Erythroblast (primary cell): ENCODE measurements around the gene A3GALT2.

ENCODE experiments used
- GATA1 ChIP-seq: IDR thresholded peaks from 2 replicates; pipeline ENCODE4 v1.6.1; 2011; ENCODE audit warnings: low read depth, mild to moderate bottlenecking, control low read depth, low read length, moderate library complexity
- POLR2A ChIP-seq: IDR thresholded peaks from 2 replicates; pipeline ENCODE4 v1.6.1; 2011; ENCODE audit warnings: mild to moderate bottlenecking, low read length

DNA sequence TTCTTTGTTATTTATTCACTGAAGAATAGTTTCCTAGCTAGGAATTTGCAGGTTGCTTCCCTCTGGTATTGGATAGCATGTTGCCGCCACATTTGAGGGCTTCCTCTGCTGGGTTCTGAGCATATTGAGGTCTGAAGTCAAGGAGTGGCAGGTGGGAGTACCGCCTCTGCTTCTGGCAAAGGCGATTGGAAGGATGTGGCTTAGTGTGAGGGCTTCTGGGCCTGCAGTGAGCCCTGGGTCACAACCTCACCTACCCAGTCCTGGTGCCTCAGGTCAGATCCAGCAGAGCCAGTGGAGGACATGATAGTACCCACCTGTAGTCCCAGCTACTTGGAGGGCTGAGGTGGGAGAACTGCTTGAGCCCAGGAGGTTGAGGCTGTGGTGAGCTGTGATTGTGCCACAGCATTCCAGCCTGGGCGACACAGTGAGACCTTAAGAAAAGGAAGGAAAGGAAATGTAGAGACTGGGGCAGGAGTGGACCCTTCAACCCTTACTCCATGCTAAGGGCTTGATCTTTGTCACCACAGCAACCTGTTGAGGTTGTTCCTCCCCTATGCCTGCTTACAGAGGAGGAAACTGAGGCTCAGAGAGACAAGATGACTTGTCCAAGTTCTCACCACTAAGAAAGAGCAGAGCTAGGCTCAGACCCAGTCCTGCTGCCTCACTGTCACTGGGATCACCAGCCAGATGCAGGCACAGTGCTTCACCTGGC lies 22.8 kb downstream of the A3GALT2 start:
- TF ChIP-seq POLR2A (no peak), GATA1 (no peak)
